Kidney epithelial cell (primary cell): ENCODE data around the gene ZNF750. TPM values are rescaled to one million over a fixed set of nuclear protein-coding genes. Genes with fewer than 3 reads are reported as not detected.

Experiments
- DNase-seq: peaks from one replicate; pipeline ENCODE4 v3.0.0-alpha.2; 2010; ENCODE audit warnings: low read depth
- H3K27me3 ChIP-seq: 2 replicates; pipeline ENCODE4 v1.6.0; 2011; ENCODE audit warnings: low read length; ENCODE audit not compliant: control insufficient read depth, insufficient read depth
- H3K36me3 ChIP-seq: 2 replicates; pipeline ENCODE4 v1.5.1; 2011; ENCODE audit warnings: low read length; ENCODE audit not compliant: control insufficient read depth, insufficient read depth
- H3K4me3 ChIP-seq: 2 replicates; pipeline ENCODE4 v1.5.1; 2011; ENCODE audit warnings: low read depth, mild to moderate bottlenecking, control low read depth, low read length
- total RNA-seq: library from RNA; depleted of rRNA; stranded (reverse); fragments of >200 nt; gene quantifications from 2 replicates; pipeline ENCODE4 v1.2.3, GENCODE V29; 2015
- TF ChIP-seq, protein P1 (sequence below): IDR thresholded peaks from 2 replicates; pipeline ENCODE4 v1.5.1; 2011; ENCODE audit warnings: mild to moderate bottlenecking, moderate library complexity, low read length, control low read depth, inconsistent platforms; ENCODE audit not compliant: insufficient read depth, poor library complexity, severe bottlenecking

Gene ZNF750
- total RNA-seq, 1 donor from 2014 or later, result 0.84 TPM

DNA sequence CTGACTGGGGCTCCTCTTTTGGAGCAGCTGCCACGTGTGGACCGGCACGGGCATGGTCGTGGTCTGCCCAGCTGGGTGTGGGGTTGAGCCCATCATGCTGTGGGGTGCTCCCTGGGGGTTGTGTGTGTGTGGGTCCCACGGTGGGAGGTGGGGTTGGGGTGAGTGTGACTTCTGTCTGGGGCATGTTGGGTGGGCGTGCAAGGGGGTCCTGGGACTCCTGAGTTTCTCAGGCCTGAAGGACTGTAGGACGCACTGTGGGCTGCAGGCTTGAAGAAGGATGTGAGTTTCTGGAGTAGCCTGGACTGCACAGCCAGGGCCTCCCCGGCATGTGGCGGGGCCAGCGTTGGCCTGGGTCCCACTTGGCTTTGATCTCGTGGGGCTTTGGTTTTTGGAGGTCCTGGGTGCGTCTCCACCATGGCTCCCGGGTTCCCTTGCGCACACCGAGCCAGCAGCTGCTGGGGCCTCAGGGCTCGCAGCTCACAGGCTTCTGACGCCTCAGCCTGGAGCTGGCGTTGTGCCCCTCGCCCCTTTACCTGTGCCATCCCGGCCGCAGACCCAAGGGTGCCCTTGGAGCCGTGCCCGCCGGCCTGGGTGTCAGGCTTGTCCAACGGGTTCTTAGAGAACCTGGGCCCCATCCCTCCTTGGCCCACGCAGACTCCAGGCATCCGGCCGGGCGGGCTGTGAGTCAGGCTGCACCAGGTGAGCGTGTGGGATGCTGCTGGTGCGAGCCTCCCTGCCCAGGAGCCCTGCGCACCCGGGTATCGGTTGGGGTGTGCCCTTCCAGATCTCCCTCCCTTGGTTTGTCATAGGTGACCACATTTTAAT lies 34.4 kb upstream of the ZNF750 start:
- peaks cover 1% of the 10 kb centered on the region for H3K36me3 ChIP-seq
- H3K4me3 ChIP-seq, result no peak overlapping the region
- H3K27me3 ChIP-seq, result no peaks in the 10 kb centered on the region
- DNase-seq, result no peak
- TF ChIP-seq, protein P1, sequence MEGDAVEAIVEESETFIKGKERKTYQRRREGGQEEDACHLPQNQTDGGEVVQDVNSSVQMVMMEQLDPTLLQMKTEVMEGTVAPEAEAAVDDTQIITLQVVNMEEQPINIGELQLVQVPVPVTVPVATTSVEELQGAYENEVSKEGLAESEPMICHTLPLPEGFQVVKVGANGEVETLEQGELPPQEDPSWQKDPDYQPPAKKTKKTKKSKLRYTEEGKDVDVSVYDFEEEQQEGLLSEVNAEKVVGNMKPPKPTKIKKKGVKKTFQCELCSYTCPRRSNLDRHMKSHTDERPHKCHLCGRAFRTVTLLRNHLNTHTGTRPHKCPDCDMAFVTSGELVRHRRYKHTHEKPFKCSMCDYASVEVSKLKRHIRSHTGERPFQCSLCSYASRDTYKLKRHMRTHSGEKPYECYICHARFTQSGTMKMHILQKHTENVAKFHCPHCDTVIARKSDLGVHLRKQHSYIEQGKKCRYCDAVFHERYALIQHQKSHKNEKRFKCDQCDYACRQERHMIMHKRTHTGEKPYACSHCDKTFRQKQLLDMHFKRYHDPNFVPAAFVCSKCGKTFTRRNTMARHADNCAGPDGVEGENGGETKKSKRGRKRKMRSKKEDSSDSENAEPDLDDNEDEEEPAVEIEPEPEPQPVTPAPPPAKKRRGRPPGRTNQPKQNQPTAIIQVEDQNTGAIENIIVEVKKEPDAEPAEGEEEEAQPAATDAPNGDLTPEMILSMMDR, result no peak

DNA sequence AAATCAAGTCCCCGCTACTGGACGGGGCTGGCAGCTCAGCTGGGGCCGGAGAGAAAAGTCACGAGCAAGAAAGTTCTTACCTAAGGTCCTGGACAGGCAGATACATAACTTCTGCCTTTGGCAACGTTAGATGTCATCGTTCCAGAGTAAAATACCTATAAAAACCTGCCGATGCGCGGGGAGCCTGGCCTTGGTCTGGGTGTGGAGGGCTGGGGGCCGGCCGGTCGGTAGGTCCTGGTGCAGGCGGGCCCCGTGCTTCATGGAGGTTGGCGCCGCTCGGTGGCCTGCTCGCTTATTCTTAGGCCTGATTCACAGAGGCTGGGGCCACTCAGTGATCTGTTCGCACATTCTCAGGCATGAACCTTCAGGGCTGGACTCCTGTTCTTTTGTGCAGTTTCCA lies 33.7 kb upstream of the ZNF750 start:
- Histone ChIP-seq H3K4me3 (no peak overlapping the region), H3K27me3 (no peaks in the 10 kb centered on the region), H3K36me3 (peaks cover 1% of the 10 kb centered on the region)
- no peak for DNase-seq
- TF ChIP-seq, protein P1, result no peak

DNA sequence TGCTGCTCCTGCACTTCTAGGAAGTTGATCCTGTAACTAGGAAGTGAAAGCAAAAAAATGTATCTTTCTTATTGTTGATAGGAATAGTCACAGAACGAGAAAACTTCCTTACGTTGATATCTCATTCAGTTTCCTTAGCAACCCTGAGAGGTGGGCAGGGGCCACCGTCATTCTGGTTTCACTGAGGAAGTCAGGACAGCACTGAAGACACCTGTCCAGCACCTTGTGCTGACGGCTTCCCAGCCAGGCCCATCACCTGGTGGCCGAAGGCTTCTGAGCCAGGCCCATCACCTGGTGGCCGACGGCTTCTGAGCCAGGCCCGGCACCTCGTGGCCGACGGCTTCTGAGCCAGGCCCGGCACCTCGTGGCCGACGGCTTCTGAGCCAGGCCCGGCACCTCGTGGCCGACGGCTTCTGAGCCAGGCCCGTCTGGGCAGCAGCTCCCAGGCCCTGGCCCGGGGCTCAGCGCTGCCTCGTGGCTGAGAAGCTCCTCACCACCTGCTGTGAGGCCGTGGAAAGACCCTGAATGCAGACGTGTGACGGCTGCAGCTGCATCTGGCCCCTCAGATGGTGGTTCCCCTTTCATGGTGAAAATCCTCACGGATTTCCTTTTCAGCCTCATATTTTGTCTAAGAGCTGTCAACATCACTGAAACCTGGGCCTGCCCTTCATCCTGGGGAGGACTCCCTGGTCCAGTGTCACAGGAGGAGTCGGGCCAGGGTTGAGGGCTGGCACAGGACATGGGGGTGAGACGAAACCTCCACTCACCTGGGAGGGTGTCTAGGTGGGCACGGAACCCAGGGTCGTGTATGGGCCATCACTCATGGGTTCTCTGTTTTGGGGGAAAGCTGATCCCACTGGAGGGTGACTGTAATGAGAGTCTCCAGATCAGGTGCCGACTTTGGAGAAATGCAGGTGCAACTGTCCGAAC lies 33.0 kb upstream of the ZNF750 start:
- H3K36me3 ChIP-seq, result peaks cover 1% of the 10 kb centered on the region
- DNase-seq, result no peak
- TF ChIP-seq, protein P1, result no peak
- no peaks in the 10 kb centered on the region for H3K27me3 ChIP-seq
- no peak overlapping the region for H3K4me3 ChIP-seq

DNA sequence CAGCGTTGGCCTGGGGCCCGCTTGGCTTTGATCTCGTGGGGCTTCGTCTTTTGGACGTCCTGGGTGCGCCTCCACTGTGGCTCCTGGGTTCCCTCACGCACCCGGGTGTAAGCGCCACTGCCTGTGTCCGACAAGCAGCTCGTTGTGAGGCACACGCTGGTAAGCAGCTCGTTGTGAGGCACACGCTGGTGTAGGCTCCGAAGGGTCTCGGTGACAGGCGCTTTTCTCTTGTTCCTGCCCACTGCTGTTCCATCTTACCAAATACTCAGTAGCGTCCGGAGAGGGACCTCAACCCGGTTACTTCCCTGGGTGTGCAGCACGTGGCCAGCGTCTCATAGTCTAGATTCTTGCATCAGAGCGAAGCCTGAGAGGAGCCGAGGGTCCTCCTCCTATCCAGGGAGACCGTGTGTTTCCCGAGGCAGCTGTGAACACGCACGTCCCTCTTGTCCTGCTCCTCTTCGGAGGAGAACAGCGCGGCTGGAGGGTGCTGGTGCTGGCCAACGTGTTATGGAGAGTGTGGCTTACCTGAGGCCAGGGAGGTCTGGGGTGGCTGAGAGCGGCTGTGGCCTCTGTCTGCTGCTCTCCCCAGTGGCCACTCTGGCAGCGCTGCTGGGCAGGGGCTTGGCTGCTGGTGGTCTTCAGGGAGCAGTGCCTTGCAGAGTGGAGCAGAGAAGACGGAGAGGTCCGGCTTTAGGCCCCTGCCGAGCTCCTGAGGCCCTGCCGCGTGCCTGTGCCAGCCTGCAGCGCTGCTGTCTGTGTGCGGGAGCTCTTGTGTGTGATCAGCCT lies 32.1 kb upstream of the ZNF750 start:
- TF ChIP-seq, protein P1, result no peak
- Histone ChIP-seq H3K36me3 (peaks cover 1% of the 10 kb centered on the region), H3K27me3 (no peaks in the 10 kb centered on the region), H3K4me3 (no peak overlapping the region)
- DNase-seq, result no peak

DNA sequence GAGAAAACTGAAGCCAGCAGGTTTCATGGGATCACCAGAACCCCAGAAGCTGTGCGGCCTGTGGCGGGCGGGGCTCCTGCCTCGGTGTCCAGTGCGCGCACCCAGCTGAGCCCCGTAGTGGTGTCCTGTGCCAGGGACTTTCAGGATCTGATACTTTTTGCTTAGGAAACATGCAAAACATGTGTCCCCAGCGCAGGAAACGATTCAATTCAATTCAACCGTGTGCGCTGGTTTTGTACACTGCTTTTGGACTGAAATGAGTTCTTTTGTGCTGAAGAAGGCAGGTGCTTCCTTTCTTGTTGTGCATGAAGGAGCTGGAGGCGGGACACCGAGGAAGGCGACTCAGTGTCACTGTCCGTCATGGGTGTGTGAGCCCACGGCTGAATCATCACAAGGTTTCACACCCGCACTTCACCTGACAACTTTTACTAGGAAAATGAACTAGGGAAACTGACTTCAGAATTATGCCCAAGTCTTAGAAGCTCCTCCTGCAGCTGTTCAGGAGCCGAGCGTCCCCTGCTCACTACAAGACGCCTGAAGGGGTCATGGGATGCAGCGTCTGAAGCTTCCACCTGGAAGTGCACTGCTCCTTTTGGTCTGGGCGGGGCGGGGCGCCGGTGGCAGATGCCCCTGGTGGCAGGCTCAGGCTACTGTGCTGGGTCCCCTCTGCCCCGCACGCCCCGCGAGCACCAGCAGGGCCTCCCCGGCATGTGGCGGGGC lies 31.4 kb upstream of the ZNF750 start:
- peaks cover 1% of the 10 kb centered on the region for H3K36me3 ChIP-seq
- no peak for DNase-seq
- TF ChIP-seq, protein P1, result no peak

More for the DNA sequence above, 31.4 kb upstream of the ZNF750 start:
- H3K27me3 ChIP-seq, result no peaks in the 10 kb centered on the region
- H3K4me3 ChIP-seq, result no peak overlapping the region
